ENCODE measurements around the gene ZFP36L2.

The ZFP36L2 gene

GRCh38 chr2:43226558-43226954 lies at the start of gene ZFP36L2:
ZFP36L2 (minus strand) TSS chr2:43226606; CDS start chr2:43226315, 291 bp downstream.
- DNase-seq, result peak; percentile 69

- DNase-seq, result no peak
Measured at GRCh38 chr2:43274721-43275120, 48.3 kb upstream of the ZFP36L2 start.

- no peak for DNase-seq
Measured at GRCh38 chr2:43274055-43274454, 47.6 kb upstream of the ZFP36L2 start.

GRCh38 chr2:43273529-43273928 lies 47.1 kb upstream of the ZFP36L2 start:
- DNase-seq, result no peak

- DNase-seq, result no peak
Measured at GRCh38 chr2:43270930-43271615, 44.7 kb upstream of the ZFP36L2 start.

- DNase-seq, result no peak
Measured at GRCh38 chr2:43270461-43270860, 44.1 kb upstream of the ZFP36L2 start.

GRCh38 chr2:43269706-43270105 lies 43.3 kb upstream of the ZFP36L2 start:
- no peak for DNase-seq

- peak; percentile 79 for DNase-seq
Measured at GRCh38 chr2:43269074-43269572, 42.7 kb upstream of the ZFP36L2 start.

GRCh38 chr2:43268066-43268953 lies 41.9 kb upstream of the ZFP36L2 start:
- DNase-seq, result no peak

GRCh38 chr2:43267381-43267780 lies 41.0 kb upstream of the ZFP36L2 start:
- DNase-seq, result no peak

GRCh38 chr2:43266711-43267111 lies 40.3 kb upstream of the ZFP36L2 start:
- DNase-seq, result no peak

GRCh38 chr2:43265421-43265820 lies 39.0 kb upstream of the ZFP36L2 start:
- no peak for DNase-seq

- no peak for DNase-seq
Measured at GRCh38 chr2:43265001-43265400, 38.6 kb upstream of the ZFP36L2 start.

- DNase-seq, result no peak
Measured at GRCh38 chr2:43262951-43263350, 36.5 kb upstream of the ZFP36L2 start.

- DNase-seq, result no peak
Measured at GRCh38 chr2:43262239-43262638, 35.8 kb upstream of the ZFP36L2 start.

- no peak for DNase-seq
Measured at GRCh38 chr2:43259512-43259911, 33.1 kb upstream of the ZFP36L2 start.

- no peak for DNase-seq
Measured at GRCh38 chr2:43258547-43259156, 32.2 kb upstream of the ZFP36L2 start.

GRCh38 chr2:43255296-43255910 lies 29.0 kb upstream of the ZFP36L2 start:
- DNase-seq, result peak; percentile 49

GRCh38 chr2:43254331-43254730 lies 27.9 kb upstream of the ZFP36L2 start:
- no peak for DNase-seq

GRCh38 chr2:43251171-43251731 lies 24.8 kb upstream of the ZFP36L2 start:
- DNase-seq, result no peak

- DNase-seq, result no peak
Measured at GRCh38 chr2:43250015-43250414, 23.6 kb upstream of the ZFP36L2 start.

GRCh38 chr2:43248621-43249020 lies 22.2 kb upstream of the ZFP36L2 start:
- DNase-seq, result no peak

GRCh38 chr2:43246641-43247040 lies 20.2 kb upstream of the ZFP36L2 start:
- DNase-seq, result no peak
